Measurements from ENCODE around the gene ARRDC1.

Gene ARRDC1

DNA sequence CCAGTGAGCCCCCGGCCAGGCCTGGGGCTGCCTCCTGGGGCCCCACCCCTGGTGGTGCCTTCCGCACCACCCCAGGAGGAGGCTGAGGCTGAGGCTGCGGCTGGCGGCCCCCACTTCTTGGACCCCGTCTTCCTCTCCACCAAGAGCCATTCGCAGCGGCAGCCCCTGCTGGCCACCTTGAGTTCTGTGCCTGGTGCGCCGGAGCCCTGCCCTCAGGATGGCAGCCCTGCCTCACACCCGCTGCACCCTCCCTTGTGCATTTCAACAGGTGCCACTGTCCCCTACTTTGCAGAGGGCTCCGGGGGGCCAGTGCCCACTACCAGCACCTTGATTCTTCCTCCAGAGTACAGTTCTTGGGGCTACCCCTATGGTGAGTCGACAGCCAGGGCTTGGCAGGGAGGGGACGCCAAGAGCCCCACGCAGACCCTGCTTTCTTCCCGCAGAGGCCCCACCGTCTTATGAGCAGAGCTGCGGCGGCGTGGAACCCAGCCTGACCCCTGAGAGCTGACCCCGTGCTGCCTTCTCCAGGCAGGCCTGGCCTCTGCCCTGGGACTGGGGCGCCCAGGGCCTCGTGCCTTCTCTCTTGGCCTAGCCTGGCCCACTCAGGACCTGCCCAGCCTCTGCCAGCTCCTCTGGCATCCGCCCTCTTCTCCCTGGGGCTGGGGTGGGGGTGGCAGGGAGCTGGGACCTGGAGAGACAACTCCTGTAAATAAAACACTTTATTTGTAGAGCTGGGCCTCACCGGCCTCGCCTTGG is 9.3 kb downstream of the ARRDC1 start:
- no peak for TF ChIP-seq GATA3 (IDR thresholded peaks at IDR 0.05; ENCODE audit: low read depth, low read length)
- no peak for TF ChIP-seq GATA2 (IDR thresholded peaks at IDR 0.05; ENCODE audit: low read depth, low read length)

DNA sequence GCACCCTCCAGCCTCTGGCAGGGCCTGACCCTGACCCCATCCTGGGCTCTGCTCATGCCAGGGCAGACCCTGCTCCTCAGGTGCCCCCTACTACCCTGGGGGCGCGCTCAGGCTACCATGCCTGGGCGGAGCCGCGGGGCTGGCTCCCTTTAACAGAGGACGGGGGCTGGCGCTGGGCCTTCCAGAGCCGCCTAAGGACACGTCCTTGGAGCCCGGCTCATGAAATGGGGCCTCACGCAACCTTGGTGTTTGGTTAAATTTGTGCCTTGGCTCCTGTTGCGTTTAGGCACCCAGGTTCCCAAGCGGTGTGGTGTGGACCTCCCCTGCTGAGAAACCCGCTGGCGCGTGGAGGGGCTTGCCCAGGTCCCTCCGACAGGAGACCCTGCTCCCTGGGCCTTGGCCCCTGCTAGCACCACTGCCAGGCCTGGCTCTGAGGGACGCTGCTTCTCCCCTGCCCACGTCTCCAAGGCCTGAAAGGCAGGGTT is 9.9 kb downstream of the ARRDC1 start:
- TF ChIP-seq GATA3 (IDR thresholded peaks at IDR 0.05; ENCODE audit: low read depth, low read length) = no peak
- no peak for TF ChIP-seq GATA2 (IDR thresholded peaks at IDR 0.05; ENCODE audit: low read depth, low read length)

DNA sequence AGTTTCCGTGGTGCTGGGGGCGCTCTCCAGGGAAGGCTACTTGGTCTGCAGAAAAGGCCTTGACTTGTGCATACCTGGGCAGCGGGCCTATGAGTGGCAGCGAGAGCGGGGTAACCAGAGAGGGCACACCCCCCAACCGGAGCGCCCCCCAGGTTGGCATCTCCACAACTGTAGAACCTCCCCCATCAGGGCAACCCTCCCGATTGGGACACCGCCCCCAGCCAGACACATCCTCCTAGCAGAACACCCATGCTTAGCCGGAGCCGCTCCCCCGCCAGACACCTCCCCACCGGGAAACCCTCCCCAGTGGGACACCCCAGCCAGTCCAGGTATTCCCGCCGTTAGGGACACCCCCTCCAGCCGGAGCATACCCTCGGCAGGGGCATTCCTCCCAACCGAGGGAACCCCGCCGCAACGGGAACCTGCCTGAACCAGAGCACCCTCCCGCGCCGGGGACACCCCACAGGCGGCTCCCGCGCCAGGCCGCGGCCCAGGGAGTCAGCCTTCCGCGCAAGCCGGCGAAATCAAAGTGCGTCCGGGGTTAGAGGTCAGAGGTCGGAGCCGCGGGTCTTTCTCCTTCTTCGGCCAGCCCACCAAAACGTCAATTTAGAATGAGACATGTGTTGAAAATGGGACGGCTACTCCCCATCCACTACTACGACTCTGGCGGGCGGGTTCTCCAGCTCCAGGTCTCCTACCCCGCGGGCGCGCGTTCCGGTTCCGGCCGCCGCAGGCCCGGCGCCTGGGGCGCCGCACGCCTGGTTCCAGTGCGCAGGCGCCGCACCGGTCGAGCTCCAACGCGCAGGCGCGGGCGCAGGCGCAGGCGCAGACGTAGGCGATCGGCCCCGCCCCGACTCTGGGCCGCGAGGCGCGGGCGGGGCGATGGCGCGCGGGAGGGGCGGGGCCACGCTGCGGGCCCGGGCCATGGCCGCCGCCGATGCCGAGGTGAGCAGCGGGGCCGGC is 12.9 kb downstream of the ARRDC1 start, which contains the start of gene EHMT1:
EHMT1 (plus strand) TSS at position 901 of the 963 bp plus-strand sequence; CDS start at position 925, 24 bp downstream.
- TF ChIP-seq GATA3 (IDR thresholded peaks at IDR 0.05; ENCODE audit: low read depth, low read length) = no peak
- TF ChIP-seq GATA2 (IDR thresholded peaks at IDR 0.05; ENCODE audit: low read depth, low read length) = no peak; the same call in 1 of the 2 replicates

DNA sequence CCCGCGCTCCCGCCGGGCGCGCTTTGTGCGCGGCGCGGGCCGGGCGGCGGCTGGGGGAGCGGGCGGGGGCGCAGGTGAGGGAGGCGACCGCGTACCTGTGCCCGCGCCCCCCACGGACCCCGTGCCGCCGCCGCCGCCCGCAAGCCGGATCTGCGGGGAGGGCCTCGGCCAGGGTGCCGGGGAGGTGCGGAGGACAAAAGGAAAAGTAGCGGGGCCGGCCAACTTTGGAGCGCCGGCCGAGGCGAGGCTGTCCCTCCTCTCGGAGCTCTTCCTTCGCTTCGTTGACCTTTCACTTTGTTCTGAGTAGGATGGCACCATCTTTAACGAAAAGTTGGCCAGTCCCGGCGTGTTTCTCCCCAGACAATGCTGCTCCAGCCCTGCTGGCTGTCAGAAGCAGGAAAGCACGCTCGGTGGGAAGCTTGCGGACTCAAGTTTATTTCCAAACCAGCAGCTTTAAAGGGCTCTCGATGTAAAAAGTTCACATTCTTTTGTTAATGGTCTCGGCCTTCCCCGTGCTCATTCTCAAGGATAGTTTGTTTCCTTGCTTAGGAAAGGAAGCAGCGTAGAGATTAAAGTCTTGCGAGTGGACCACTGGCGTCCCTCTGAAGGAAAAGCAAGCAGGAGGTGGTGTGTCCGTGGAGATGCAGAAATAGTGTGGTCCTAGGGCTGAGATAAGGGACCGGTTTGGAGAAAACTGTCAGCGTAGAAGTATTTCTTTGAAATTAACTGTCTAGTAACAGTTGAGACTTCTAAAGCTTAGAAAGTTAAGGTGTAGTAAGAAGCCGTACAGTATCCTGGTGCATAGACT is 14.0 kb downstream of the ARRDC1 start:
- no peak for TF ChIP-seq GATA3 (IDR thresholded peaks at IDR 0.05; ENCODE audit: low read depth, low read length)
- TF ChIP-seq GATA2 (IDR thresholded peaks at IDR 0.05; ENCODE audit: low read depth, low read length) = no peak

DNA sequence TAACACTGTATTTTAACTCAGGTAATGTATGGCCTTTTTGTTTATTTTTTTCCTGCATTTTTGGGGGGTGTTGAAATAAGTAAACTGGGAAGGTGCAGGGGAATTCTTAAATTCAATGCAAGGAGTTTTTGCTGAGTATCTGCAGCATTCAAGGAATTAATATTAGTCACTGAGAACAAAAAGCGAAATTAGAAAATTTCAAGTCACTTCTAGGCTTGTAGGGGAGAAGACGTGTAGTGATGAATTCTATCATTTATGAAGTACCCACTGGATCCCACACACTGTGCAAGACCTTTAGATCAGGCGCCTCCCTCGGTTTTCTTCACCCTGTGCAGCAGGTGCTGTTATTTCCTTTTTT is 14.5 kb downstream of the ARRDC1 start:
- TF ChIP-seq GATA3 (IDR thresholded peaks at IDR 0.05; ENCODE audit: low read depth, low read length) = no peak
- TF ChIP-seq GATA2 (IDR thresholded peaks at IDR 0.05; ENCODE audit: low read depth, low read length) = no peak

DNA sequence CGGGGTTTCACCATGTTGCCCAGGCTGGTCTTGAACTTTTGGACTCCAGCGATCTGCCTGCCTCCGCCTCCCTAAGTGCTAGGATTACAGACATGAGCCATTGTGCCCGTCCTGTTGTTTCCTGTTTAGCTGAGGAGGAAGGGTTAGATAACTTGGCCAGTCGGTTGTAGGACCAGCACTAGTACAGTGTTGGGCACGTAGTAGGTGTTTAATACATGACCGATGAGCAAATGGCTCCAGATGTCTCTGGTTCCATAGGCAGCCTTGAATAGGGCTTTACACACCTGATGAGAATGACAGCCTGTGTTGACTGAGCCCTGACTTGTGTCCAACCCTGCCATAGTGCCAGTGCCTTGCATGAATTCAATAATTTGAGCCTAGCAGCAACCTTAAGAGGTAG is 15.1 kb downstream of the ARRDC1 start:
- TF ChIP-seq GATA2 (IDR thresholded peaks at IDR 0.05; ENCODE audit: low read depth, low read length) (no peak), GATA3 (IDR thresholded peaks at IDR 0.05; ENCODE audit: low read depth, low read length) (no peak)

- TF ChIP-seq GATA3 (IDR thresholded peaks at IDR 0.05; ENCODE audit: low read depth, low read length) (no peak), GATA2 (IDR thresholded peaks at IDR 0.05; ENCODE audit: low read depth, low read length) (no peak)
Observed at GRCh38 chr9:137621131-137621757, 15.8 kb downstream of the ARRDC1 start.

DNA sequence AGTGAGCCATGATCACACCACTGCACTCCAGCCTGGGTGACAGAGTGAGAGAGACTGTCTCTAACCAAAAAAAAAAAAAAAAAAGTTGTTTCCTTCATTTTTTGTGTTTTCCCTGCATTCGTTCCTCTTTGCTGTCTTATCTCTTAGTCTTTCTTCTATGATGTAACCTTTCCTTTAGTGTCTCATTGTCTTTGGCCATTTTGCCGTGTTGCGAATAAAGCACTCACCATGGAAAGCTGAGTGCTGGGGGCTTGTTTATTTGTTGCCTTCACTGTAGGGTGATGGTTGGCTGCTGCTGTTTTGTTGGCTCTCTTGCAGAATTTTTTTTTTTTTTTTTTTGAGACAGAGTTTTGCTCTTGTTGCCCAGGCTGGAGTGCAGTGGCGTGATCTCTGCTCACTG is 21.0 kb downstream of the ARRDC1 start:
- no peak for TF ChIP-seq GATA3 (IDR thresholded peaks at IDR 0.05; ENCODE audit: low read depth, low read length)
- TF ChIP-seq GATA2 (IDR thresholded peaks at IDR 0.05; ENCODE audit: low read depth, low read length) = no peak

- no peak for TF ChIP-seq GATA3 (IDR thresholded peaks at IDR 0.05; ENCODE audit: low read depth, low read length)
- no peak for TF ChIP-seq GATA2 (IDR thresholded peaks at IDR 0.05; ENCODE audit: low read depth, low read length)
Observed at GRCh38 chr9:137630126-137630525, 24.6 kb downstream of the ARRDC1 start.

DNA sequence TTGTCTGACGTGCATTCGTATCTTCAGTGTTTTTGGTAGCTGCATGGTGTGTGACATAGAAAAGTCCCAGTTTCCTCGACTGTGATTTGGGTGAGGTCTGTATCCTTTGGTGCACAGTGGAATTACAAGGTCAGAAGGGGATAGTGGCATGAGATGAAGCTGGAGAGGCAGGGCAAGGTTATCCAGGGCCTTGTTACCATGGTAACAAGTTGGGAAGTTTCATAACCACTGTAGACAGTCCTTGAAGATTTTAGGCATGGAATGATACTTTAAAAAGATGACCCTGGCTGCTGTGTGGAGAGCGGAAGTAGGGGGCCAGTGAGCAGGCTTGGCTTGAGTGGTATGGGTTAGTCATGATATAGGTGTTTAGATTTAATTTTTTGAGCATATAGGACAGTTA is 25.2 kb downstream of the ARRDC1 start:
- TF ChIP-seq GATA2 (IDR thresholded peaks at IDR 0.05; ENCODE audit: low read depth, low read length) (no peak), GATA3 (IDR thresholded peaks at IDR 0.05; ENCODE audit: low read depth, low read length) (no peak)

DNA sequence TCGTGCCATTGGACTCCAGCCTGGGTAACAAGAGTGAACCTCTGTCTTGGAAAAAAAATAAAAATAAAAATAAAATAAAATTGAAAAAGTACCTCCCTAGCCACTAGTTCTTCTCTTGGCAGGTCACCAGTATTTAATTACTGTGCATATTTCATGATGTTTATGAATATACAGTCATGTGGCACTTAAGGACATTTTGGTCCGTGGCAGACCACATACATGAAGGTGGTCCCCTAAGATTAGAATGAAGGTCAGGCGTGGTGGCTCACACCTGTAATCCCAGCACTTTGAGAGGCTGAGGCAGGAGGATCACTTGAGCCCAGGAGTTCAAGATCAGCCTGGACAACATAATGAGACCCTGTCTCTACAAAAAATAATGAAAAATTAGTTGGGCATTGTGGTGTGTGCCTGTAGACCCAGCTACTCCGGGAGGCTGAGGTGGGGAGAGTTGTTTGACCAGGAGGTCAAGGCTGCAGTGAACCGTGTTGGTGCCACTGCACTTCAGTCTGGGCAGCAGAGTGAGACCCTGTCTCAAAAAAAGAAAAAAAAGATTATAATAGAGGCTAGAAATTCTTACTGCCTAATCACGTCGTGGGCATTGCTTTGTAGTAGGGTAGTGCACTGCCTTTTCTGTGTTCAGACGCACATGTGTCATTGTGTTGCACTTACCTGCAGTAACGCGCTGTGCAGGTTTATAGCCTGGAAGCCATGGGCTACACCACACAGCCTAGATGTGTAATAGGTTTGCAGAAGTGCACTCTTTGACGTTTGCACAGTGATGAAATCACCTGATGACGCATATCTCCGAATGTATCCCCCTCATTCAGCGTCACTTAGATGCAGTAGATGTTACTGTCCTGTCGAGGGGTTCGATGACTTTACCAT is 26.1 kb downstream of the ARRDC1 start:
- TF ChIP-seq GATA3 (IDR thresholded peaks at IDR 0.05; ENCODE audit: low read depth, low read length) = no peak
- no peak for TF ChIP-seq GATA2 (IDR thresholded peaks at IDR 0.05; ENCODE audit: low read depth, low read length)

All from SH-SY5Y (cell line).